MCF 10A (cell line): ENCODE data around the gene HBEGF. TPM values are rescaled to one million over a fixed set of nuclear protein-coding genes. Genes with fewer than 3 reads are reported as not detected.

Experiments used
- BruUV-seq: library from RNA; stranded (reverse); fragments of 400-500 nt; replicated peaks from 2 replicates; lab custom pipeline; 2021; lab: Mats Ljungman, UMichigan
- CTCF ChIA-PET: fragments of 300-600 bp; sonication (Branson Sonifier 250); formaldehyde crosslinking; extraction: SDS; loops from one replicate; lab custom pipeline; 2021; ENCODE audit warnings: antibody characterized with exemption, inconsistent platforms; lab: Yijun Ruan, JAX
- POLR2A ChIA-PET: fragments of 300-600, 350-650 bp; sonication (Branson Sonifier 250); formaldehyde crosslinking; extraction: SDS; loops from one replicate; lab custom pipeline; 2020; ENCODE audit warnings: antibody characterized with exemption, inconsistent platforms; lab: Yijun Ruan, JAX
- DNase-seq: peaks from one replicate; pipeline ENCODE4 v3.0.0-alpha.2; 2018; ENCODE audit not compliant: unreplicated experiment
- H3K27ac Mint-ChIP-seq: one replicate; pipeline ENCODE4 v1.8.0; 2022; ENCODE audit warnings: mild to moderate bottlenecking, low read depth, mixed read lengths; ENCODE audit not compliant: unreplicated experiment
- H3K27me3 Mint-ChIP-seq: one replicate; pipeline ENCODE4 v1.8.0; 2022; ENCODE audit warnings: mixed read lengths; ENCODE audit not compliant: insufficient read depth, unreplicated experiment
- H3K36me3 Mint-ChIP-seq: one replicate; pipeline ENCODE4 v1.8.0; 2022; ENCODE audit warnings: mild to moderate bottlenecking, moderate library complexity, mixed read lengths; ENCODE audit not compliant: insufficient read depth, unreplicated experiment
- H3K4me1 Mint-ChIP-seq: one replicate; pipeline ENCODE4 v1.8.0; 2022; ENCODE audit warnings: mixed read lengths; ENCODE audit not compliant: insufficient read depth, unreplicated experiment
- H3K4me3 Mint-ChIP-seq: one replicate; pipeline ENCODE4 v1.8.0; 2022; ENCODE audit warnings: mild to moderate bottlenecking, moderate library complexity, mixed read lengths; ENCODE audit not compliant: unreplicated experiment
- H3K9me3 Mint-ChIP-seq: one replicate; pipeline ENCODE4 v1.8.0; 2022; ENCODE audit warnings: mixed read lengths; ENCODE audit not compliant: unreplicated experiment
- intact Hi-C: fragments of 100-400 bp; cut with micrococcal nuclease; formaldehyde crosslinking; loops from 2 replicates; pipeline ENCODE4 v1.14.1; 2022
- total RNA-seq: library from RNA; stranded (reverse); gene quantifications from 2 replicates; pipeline ENCODE4 v1.2.3, GENCODE V29; 2022
- TF ChIP-seq, protein P1 (sequence below): fragments of 200-600 bp; IDR thresholded peaks from one replicate; pipeline ENCODE4 v1.8.0; 2022; ENCODE audit warnings: antibody characterized with exemption, mild to moderate bottlenecking; ENCODE audit not compliant: unreplicated experiment

The HBEGF gene
- total RNA-seq, 1 experiment from 2014 or later = 55.7 TPM

- intact Hi-C loops = no loop called here
- POLR2A ChIA-PET = interaction anchor here (0.6 to 1.3 kb wide), 4 partner anchors 10 to 222 kb away, joined by 3 to 7 read pairs (median 4); no protein-coding TSS in a partner anchor
- Mint-ChIP-seq H3K27ac (no peak overlapping the region), H3K27me3 (no peaks in the 10 kb centered on the region), H3K4me1 (no peaks in the 10 kb centered on the region), H3K36me3 (no peaks in the 10 kb centered on the region), H3K9me3 (no peaks in the 10 kb centered on the region), H3K4me3 (no peak overlapping the region)
- no peak for DNase-seq
- TF ChIP-seq, protein P1, sequence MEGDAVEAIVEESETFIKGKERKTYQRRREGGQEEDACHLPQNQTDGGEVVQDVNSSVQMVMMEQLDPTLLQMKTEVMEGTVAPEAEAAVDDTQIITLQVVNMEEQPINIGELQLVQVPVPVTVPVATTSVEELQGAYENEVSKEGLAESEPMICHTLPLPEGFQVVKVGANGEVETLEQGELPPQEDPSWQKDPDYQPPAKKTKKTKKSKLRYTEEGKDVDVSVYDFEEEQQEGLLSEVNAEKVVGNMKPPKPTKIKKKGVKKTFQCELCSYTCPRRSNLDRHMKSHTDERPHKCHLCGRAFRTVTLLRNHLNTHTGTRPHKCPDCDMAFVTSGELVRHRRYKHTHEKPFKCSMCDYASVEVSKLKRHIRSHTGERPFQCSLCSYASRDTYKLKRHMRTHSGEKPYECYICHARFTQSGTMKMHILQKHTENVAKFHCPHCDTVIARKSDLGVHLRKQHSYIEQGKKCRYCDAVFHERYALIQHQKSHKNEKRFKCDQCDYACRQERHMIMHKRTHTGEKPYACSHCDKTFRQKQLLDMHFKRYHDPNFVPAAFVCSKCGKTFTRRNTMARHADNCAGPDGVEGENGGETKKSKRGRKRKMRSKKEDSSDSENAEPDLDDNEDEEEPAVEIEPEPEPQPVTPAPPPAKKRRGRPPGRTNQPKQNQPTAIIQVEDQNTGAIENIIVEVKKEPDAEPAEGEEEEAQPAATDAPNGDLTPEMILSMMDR = no peak
- no TSS peak for BruUV-seq
- CTCF ChIA-PET = interaction anchor here (0.6 to 2.0 kb wide), 7 partner anchors 13 to 179 kb away, joined by 3 to 8 read pairs (median 5); partner anchors contain the start of gene HBEGF
Measured at GRCh38 chr5:140327589-140327988, 18.8 kb downstream of the HBEGF start.

DNA sequence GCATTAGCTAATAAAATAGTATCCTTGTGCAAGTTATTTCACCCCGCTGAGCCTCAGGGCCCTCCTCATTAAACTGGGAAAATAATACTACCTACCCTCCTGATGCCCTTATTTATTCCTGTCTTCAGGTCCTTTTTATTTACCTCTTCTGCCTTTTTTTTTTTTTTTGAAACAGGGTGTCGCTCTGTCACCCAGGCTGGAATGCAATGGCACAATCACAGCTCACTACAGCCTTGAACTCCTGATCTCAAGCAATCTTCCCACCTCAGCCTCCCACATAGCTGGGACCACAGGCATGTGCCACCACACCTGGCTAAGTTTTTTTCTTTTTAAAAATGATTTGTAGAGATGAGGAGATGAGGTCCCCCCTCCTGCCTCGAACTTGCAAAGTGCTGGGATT is 20.9 kb downstream of the HBEGF start:
- Mint-ChIP-seq H3K27me3 (no peaks in the 10 kb centered on the region), H3K36me3 (no peaks in the 10 kb centered on the region), H3K27ac (no peak overlapping the region), H3K4me1 (peaks cover 7% of the 10 kb centered on the region), H3K9me3 (no peaks in the 10 kb centered on the region), H3K4me3 (no peak overlapping the region)
- TF ChIP-seq, protein P1 = no peak
- DNase-seq = no peak
- ChIA-PET CTCF (interaction anchor here (0.6 kb wide), 2 partner anchors 76 to 673 kb away, joined by 4 to 5 read pairs; no protein-coding TSS in a partner anchor), POLR2A (no interaction called here)
- intact Hi-C loops = no loop called here
- BruUV-seq = no TSS peak

DNA sequence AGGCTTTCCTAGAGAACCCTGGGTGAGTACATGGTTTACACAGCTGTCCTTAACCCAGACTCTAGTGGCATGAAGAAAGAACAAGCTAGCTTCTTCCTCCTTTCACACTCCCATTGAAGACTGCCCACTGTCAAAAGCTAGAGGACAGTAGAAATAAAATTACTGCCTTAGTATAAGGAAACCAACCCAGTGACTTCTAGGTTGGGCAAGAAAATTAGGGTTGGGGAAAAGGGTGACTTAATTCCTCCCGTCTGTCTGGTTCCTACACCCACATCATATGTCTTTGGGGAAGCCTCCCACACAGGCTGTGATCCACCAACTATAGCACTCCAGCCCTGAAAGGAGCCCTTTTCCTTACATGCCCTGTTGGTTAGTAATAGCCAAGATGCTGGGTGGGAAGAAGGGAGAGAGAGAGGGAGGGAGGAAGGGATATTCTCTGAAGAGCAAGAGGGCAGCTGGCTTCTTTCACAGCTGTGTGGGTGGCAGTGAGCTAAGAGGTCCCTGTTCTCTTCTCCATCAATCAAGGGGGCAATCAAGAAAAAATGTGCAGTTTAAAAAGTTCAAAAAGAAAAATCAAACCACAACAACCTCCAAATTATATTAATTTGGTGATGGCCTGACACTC is 21.7 kb downstream of the HBEGF start:
- intact Hi-C loops = no loop called here
- ChIA-PET CTCF (interaction anchor here (1.3 to 1.4 kb wide), 2 partner anchors 27 to 80 kb away, joined by 3 to 4 read pairs; no protein-coding TSS in a partner anchor), POLR2A (interaction anchor here (0.7 kb wide), 1 partner anchor 19 kb away, joined by 3 read pairs; no protein-coding TSS in a partner anchor)
- TF ChIP-seq, protein P1 = no peak
- no peaks in the 10 kb centered on the region for H3K27me3 Mint-ChIP-seq
- BruUV-seq = no TSS peak
- H3K4me1 Mint-ChIP-seq = peaks cover 7% of the 10 kb centered on the region
- no peak overlapping the region for H3K4me3 Mint-ChIP-seq
- H3K27ac Mint-ChIP-seq = no peak overlapping the region
- no peaks in the 10 kb centered on the region for H3K9me3 Mint-ChIP-seq
- H3K36me3 Mint-ChIP-seq = no peaks in the 10 kb centered on the region
- DNase-seq = no peak

DNA sequence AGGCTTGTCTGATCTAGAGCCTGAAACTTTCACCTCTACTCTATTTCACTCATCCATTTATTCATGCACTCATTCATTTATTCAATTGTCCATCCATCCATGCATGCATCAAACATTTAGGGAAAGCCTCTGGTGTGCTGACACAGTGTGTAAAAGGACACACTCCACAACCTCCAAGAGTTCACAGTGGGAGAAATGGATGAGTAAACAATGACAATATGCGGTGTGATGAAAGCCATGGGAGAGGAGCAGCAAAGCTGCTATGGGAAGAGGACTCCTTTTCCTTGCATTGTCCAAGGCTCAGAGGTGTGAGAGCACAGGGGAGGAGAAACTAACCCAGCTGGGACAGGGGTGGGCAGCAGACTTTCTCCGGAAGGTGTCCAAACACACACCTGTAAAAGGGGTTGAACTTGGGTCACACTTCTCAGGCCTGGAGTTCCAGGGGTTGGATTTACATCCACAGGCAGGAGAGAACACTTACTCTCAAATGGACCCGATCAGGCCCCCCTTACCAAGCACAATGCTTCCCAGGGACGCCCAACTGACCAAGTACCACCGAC is 22.3 kb downstream of the HBEGF start:
- no peaks in the 10 kb centered on the region for H3K9me3 Mint-ChIP-seq
- intact Hi-C loops = no loop called here
- no TSS peak for BruUV-seq
- no peak for DNase-seq
- H3K27ac Mint-ChIP-seq = no peak overlapping the region
- H3K36me3 Mint-ChIP-seq = no peaks in the 10 kb centered on the region
- peaks cover 7% of the 10 kb centered on the region for H3K4me1 Mint-ChIP-seq
- no peaks in the 10 kb centered on the region for H3K27me3 Mint-ChIP-seq
- ChIA-PET CTCF (interaction anchor here (1.0 to 1.4 kb wide), 4 partner anchors 22 to 79 kb away, joined by 3 to 4 read pairs (median 3); partner anchors contain the start of gene HBEGF), POLR2A (interaction anchor here (0.7 kb wide), 1 partner anchor 19 kb away, joined by 3 read pairs; no protein-coding TSS in a partner anchor)
- H3K4me3 Mint-ChIP-seq = no peak overlapping the region
- TF ChIP-seq, protein P1 = no peak
